GM12874 (cell line): ENCODE measurements around the gene TAF13.

Experiments
- TF ChIP-seq, protein P1 (sequence below): IDR thresholded peaks from 2 replicates; pipeline ENCODE4 v1.5.1; 2011; ENCODE audit warnings: low read depth, mild to moderate bottlenecking, control low read depth, low read length, moderate library complexity; ENCODE audit not compliant: insufficient read depth

The TAF13 gene

DNA sequence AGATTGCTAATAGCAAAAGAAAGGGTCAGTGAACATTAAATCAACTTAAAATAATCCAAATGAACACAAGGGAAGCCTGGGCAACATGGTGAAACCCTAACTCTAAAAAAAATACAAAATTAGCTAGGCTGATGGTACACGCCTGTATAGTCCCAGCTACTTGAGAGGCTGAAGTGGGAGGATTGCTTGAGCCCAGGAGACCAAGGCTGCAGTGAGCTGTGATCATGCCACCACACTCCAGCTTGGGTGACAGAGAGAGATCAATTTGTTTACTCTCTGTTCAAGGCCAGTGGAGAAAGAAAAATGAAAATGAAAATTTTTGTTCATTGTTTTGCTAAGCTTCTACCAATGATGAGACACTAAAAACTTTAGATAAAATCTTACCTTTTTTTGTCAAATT is 58.7 kb downstream of the TAF13 start:
- TF ChIP-seq, protein P1, sequence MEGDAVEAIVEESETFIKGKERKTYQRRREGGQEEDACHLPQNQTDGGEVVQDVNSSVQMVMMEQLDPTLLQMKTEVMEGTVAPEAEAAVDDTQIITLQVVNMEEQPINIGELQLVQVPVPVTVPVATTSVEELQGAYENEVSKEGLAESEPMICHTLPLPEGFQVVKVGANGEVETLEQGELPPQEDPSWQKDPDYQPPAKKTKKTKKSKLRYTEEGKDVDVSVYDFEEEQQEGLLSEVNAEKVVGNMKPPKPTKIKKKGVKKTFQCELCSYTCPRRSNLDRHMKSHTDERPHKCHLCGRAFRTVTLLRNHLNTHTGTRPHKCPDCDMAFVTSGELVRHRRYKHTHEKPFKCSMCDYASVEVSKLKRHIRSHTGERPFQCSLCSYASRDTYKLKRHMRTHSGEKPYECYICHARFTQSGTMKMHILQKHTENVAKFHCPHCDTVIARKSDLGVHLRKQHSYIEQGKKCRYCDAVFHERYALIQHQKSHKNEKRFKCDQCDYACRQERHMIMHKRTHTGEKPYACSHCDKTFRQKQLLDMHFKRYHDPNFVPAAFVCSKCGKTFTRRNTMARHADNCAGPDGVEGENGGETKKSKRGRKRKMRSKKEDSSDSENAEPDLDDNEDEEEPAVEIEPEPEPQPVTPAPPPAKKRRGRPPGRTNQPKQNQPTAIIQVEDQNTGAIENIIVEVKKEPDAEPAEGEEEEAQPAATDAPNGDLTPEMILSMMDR = no peak
